Measurements from ENCODE around the gene COLQ. TPM values are rescaled to one million over a fixed set of nuclear protein-coding genes. Genes with fewer than 3 reads are reported as not detected.
A peak's percentile ranks its signal among the peaks of the same experiment; 100 is the strongest.
"Not testable (repeated sequence)": the region's sequence is repeated elsewhere in the genome, so short reads cannot be mapped to it uniquely, and the experiment has no call there.

COLQ gene
- total RNA-seq, 2 experiments from 2014 or later = 0.25 to 0.62 TPM

GRCh38 chr3:15536856-15537255 is 15.3 kb upstream of the COLQ start:
- intact Hi-C loops (cut with micrococcal nuclease) = no loop called here
- no peak overlapping the region for H3K27ac Mint-ChIP-seq
- no peaks in the 10 kb centered on the region for H3K27me3 Mint-ChIP-seq (ENCODE audit: low read depth)
- CTCF ChIA-PET = no interaction called here
- no peak overlapping the region for H3K4me3 Mint-ChIP-seq
- H3K4me1 Mint-ChIP-seq (ENCODE audit: low read depth) = peaks cover 38% of the 10 kb centered on the region
- no peaks in the 10 kb centered on the region for H3K36me3 Mint-ChIP-seq (ENCODE audit: low read depth)
- no peak for DNase-seq
- H3K9me3 Mint-ChIP-seq = no peaks in the 10 kb centered on the region

GRCh38 chr3:15535732-15536131 is 14.2 kb upstream of the COLQ start:
- CTCF ChIA-PET = interaction anchor here (0.8 to 1.4 kb wide), 4 partner anchors 9 to 268 kb away, joined by 3 to 4 read pairs (median 3); no protein-coding TSS in a partner anchor
- Mint-ChIP-seq H3K27ac (no peak overlapping the region), H3K36me3 (ENCODE audit: low read depth) (no peaks in the 10 kb centered on the region), H3K4me3 (no peak overlapping the region), H3K9me3 (no peaks in the 10 kb centered on the region), H3K27me3 (ENCODE audit: low read depth) (no peaks in the 10 kb centered on the region), H3K4me1 (ENCODE audit: low read depth) (peaks cover 38% of the 10 kb centered on the region)
- intact Hi-C loops (cut with micrococcal nuclease) = loop anchor here (2.0 kb wide), 1 partner anchor 21 kb away; no protein-coding TSS in a partner anchor
- DNase-seq = peak; percentile 71

GRCh38 chr3:15532614-15533013 is 11.1 kb upstream of the COLQ start:
- H3K36me3 Mint-ChIP-seq (ENCODE audit: low read depth); intact Hi-C loops (cut with micrococcal nuclease); H3K27ac Mint-ChIP-seq; CTCF ChIA-PET; H3K9me3 Mint-ChIP-seq; H3K27me3 Mint-ChIP-seq (ENCODE audit: low read depth); H3K4me3 Mint-ChIP-seq; DNase-seq: not testable (repeated sequence)
- peaks cover 42% of the 10 kb centered on the region for H3K4me1 Mint-ChIP-seq (ENCODE audit: low read depth)

GRCh38 chr3:15531346-15531745 is 9.8 kb upstream of the COLQ start:
- peaks cover 31% of the 10 kb centered on the region for H3K4me1 Mint-ChIP-seq (ENCODE audit: low read depth)
- no peak overlapping the region for H3K27ac Mint-ChIP-seq
- H3K36me3 Mint-ChIP-seq (ENCODE audit: low read depth) = no peaks in the 10 kb centered on the region
- CTCF ChIA-PET = interaction anchor here (1.5 kb wide), 1 partner anchor 126 kb away, joined by 3 read pairs; no protein-coding TSS in a partner anchor
- no peaks in the 10 kb centered on the region for H3K27me3 Mint-ChIP-seq (ENCODE audit: low read depth)
- intact Hi-C loops (cut with micrococcal nuclease) = no loop called here
- H3K4me3 Mint-ChIP-seq = no peak overlapping the region
- no peak for DNase-seq
- H3K9me3 Mint-ChIP-seq = no peaks in the 10 kb centered on the region

- DNase-seq = no peak
- no peak overlapping the region for H3K27ac Mint-ChIP-seq
- H3K36me3 Mint-ChIP-seq (ENCODE audit: low read depth) = no peaks in the 10 kb centered on the region
- intact Hi-C loops (cut with micrococcal nuclease) = no loop called here
- H3K27me3 Mint-ChIP-seq (ENCODE audit: low read depth) = peaks cover 2% of the 10 kb centered on the region
- no peaks in the 10 kb centered on the region for H3K9me3 Mint-ChIP-seq
- peaks cover 14% of the 10 kb centered on the region for H3K4me1 Mint-ChIP-seq (ENCODE audit: low read depth)
- CTCF ChIA-PET = no interaction called here
- no peak overlapping the region for H3K4me3 Mint-ChIP-seq
These were observed 7.5 kb upstream of the COLQ start for GRCh38 chr3:15528854-15529537.

- Mint-ChIP-seq H3K27ac (no peak overlapping the region), H3K4me1 (ENCODE audit: low read depth) (peaks cover 14% of the 10 kb centered on the region), H3K4me3 (no peak overlapping the region), H3K9me3 (no peaks in the 10 kb centered on the region), H3K36me3 (ENCODE audit: low read depth) (no peaks in the 10 kb centered on the region), H3K27me3 (ENCODE audit: low read depth) (peaks cover 2% of the 10 kb centered on the region)
- peak; percentile 16 for DNase-seq
- CTCF ChIA-PET = interaction anchor here (0.6 to 1.3 kb wide), 3 partner anchors 9 to 38 kb away, joined by 3 to 6 read pairs (median 6); no protein-coding TSS in a partner anchor
- intact Hi-C loops (cut with micrococcal nuclease) = no loop called here
These were observed 5.5 kb upstream of the COLQ start for GRCh38 chr3:15527031-15527459.

- H3K27ac Mint-ChIP-seq = no peak overlapping the region
- peaks cover 24% of the 10 kb centered on the region for H3K4me1 Mint-ChIP-seq (ENCODE audit: low read depth)
- intact Hi-C loops (cut with micrococcal nuclease) = no loop called here
- no peaks in the 10 kb centered on the region for H3K9me3 Mint-ChIP-seq
- H3K4me3 Mint-ChIP-seq = no peak overlapping the region
- no peak for DNase-seq
- peaks cover 3% of the 10 kb centered on the region for H3K27me3 Mint-ChIP-seq (ENCODE audit: low read depth)
- H3K36me3 Mint-ChIP-seq (ENCODE audit: low read depth) = no peaks in the 10 kb centered on the region
- CTCF ChIA-PET = interaction anchor here (0.7 kb wide), 1 partner anchor 426 kb away, joined by 3 read pairs; no protein-coding TSS in a partner anchor
These were observed 4.3 kb upstream of the COLQ start for GRCh38 chr3:15525790-15526189.

- Mint-ChIP-seq H3K4me1 (ENCODE audit: low read depth) (peaks cover 21% of the 10 kb centered on the region), H3K27ac (no peak overlapping the region), H3K27me3 (ENCODE audit: low read depth) (peaks cover 3% of the 10 kb centered on the region), H3K4me3 (no peak overlapping the region), H3K9me3 (no peaks in the 10 kb centered on the region), H3K36me3 (ENCODE audit: low read depth) (no peaks in the 10 kb centered on the region)
- CTCF ChIA-PET = interaction anchor here (0.9 kb wide), 1 partner anchor 33 kb away, joined by 5 read pairs; no protein-coding TSS in a partner anchor
- no peak for DNase-seq
- intact Hi-C loops (cut with micrococcal nuclease) = no loop called here
These were observed 2.3 kb upstream of the COLQ start for GRCh38 chr3:15523660-15524417.

GRCh38 chr3:15522016-15522415 is 510 bp upstream of the COLQ start:
- CTCF ChIA-PET = interaction anchor here (0.6 kb wide), 1 partner anchor 403 kb away, joined by 3 read pairs; no protein-coding TSS in a partner anchor
- Mint-ChIP-seq H3K36me3 (ENCODE audit: low read depth) (no peaks in the 10 kb centered on the region), H3K4me1 (ENCODE audit: low read depth) (peaks cover 17% of the 10 kb centered on the region), H3K27me3 (ENCODE audit: low read depth) (peaks cover 3% of the 10 kb centered on the region), H3K9me3 (no peaks in the 10 kb centered on the region), H3K27ac (no peak overlapping the region), H3K4me3 (no peak overlapping the region)
- intact Hi-C loops (cut with micrococcal nuclease) = no loop called here
- DNase-seq = no peak

- no peaks in the 10 kb centered on the region for H3K9me3 Mint-ChIP-seq
- H3K27ac Mint-ChIP-seq = no peak overlapping the region
- peaks cover 17% of the 10 kb centered on the region for H3K4me1 Mint-ChIP-seq (ENCODE audit: low read depth)
- no peak for DNase-seq
- intact Hi-C loops (cut with micrococcal nuclease) = no loop called here
- no peaks in the 10 kb centered on the region for H3K36me3 Mint-ChIP-seq (ENCODE audit: low read depth)
- CTCF ChIA-PET = no interaction called here
- peaks cover 3% of the 10 kb centered on the region for H3K27me3 Mint-ChIP-seq (ENCODE audit: low read depth)
- H3K4me3 Mint-ChIP-seq = no peak overlapping the region
These were observed 518 bp downstream of the COLQ start for GRCh38 chr3:15520804-15521572.

- Mint-ChIP-seq H3K4me3 (no peak overlapping the region), H3K4me1 (ENCODE audit: low read depth) (peaks cover 17% of the 10 kb centered on the region), H3K27me3 (ENCODE audit: low read depth) (peaks cover 2% of the 10 kb centered on the region), H3K36me3 (ENCODE audit: low read depth) (no peaks in the 10 kb centered on the region), H3K27ac (no peak overlapping the region), H3K9me3 (no peaks in the 10 kb centered on the region)
- CTCF ChIA-PET = no interaction called here
- DNase-seq = no peak
- intact Hi-C loops (cut with micrococcal nuclease) = no loop called here
These were observed 1.3 kb downstream of the COLQ start for GRCh38 chr3:15520185-15520584.

GRCh38 chr3:15519096-15519495 is 2.4 kb downstream of the COLQ start:
- peaks cover 2% of the 10 kb centered on the region for H3K27me3 Mint-ChIP-seq (ENCODE audit: low read depth)
- H3K9me3 Mint-ChIP-seq = no peaks in the 10 kb centered on the region
- CTCF ChIA-PET = interaction anchor here (0.9 kb wide), 1 partner anchor 209 kb away, joined by 3 read pairs; no protein-coding TSS in a partner anchor
- intact Hi-C loops (cut with micrococcal nuclease) = no loop called here
- H3K27ac Mint-ChIP-seq = no peak overlapping the region
- no peak for DNase-seq
- no peaks in the 10 kb centered on the region for H3K36me3 Mint-ChIP-seq (ENCODE audit: low read depth)
- peaks cover 17% of the 10 kb centered on the region for H3K4me1 Mint-ChIP-seq (ENCODE audit: low read depth)
- no peak overlapping the region for H3K4me3 Mint-ChIP-seq
